GM23338 (cell line): Measurements from ENCODE around the gene PRDX6. TPM values are rescaled to one million over a fixed set of nuclear protein-coding genes. Genes with fewer than 3 reads are reported as not detected.
A peak's percentile ranks its signal among the peaks of the same experiment; 100 is the strongest.

Source experiments
- ATAC-seq: fragments of 200-7000 bp; cut with Tn5 transposase; 3 replicates; pipeline ENCODE4 v1.9.1; 2020
- DNase-seq: peaks from one replicate; pipeline ENCODE4 v3.0.0-alpha.2; 2015; ENCODE audit warnings: low spot score
- H2AFZ ChIP-seq: fragments of 200-600 bp; sonication (generic); 2 replicates; pipeline ENCODE4 v1.8.0; 2016; ENCODE audit warnings: antibody characterized with exemption, mild to moderate bottlenecking, moderate library complexity
- H3F3A ChIP-seq: fragments of 200-600 bp; sonication (generic); replicated peaks from 2 replicates; pipeline ENCODE4 v1.8.0; 2017; ENCODE audit warnings: antibody characterized with exemption, mixed run types, low read depth
- H3K27ac ChIP-seq: fragments of 200-600 bp; sonication (generic); 2 replicates; pipeline ENCODE4 v1.6.1; 2016; ENCODE audit warnings: low read depth
- H3K27me3 ChIP-seq: fragments of 200-600 bp; sonication (generic); 2 replicates; pipeline ENCODE4 v1.8.0; 2016; ENCODE audit warnings: mild to moderate bottlenecking, mixed run types, moderate library complexity; ENCODE audit not compliant: insufficient read depth
- H3K36me3 ChIP-seq: fragments of 200-600 bp; sonication (generic); 2 replicates; pipeline ENCODE4 v1.8.0; 2016; ENCODE audit warnings: mild to moderate bottlenecking; ENCODE audit not compliant: insufficient read depth
- H3K4me1 ChIP-seq: fragments of 200-600 bp; sonication (generic); 2 replicates; pipeline ENCODE4 v1.8.0; 2016; ENCODE audit warnings: mild to moderate bottlenecking, moderate library complexity; ENCODE audit not compliant: insufficient read depth
- H3K4me2 ChIP-seq: fragments of 200-600 bp; sonication (generic); 2 replicates; pipeline ENCODE4 v1.7.1; 2017; ENCODE audit warnings: mixed run types
- H3K4me3 ChIP-seq: fragments of 200-600 bp; sonication (generic); 2 replicates; pipeline ENCODE4 v1.6.1; 2016; ENCODE audit warnings: mixed run types
- H3K79me2 ChIP-seq: fragments of 200-600 bp; sonication (generic); replicated peaks from 2 replicates; pipeline ENCODE4 v1.8.0; 2017; ENCODE audit warnings: mild to moderate bottlenecking; ENCODE audit not compliant: insufficient read depth
- H3K9me2 ChIP-seq: fragments of 200-600 bp; sonication (generic); 2 replicates; pipeline ENCODE4 v1.8.0; 2017; ENCODE audit not compliant: insufficient read depth
- H4K20me1 ChIP-seq: fragments of 200-600 bp; sonication (generic); replicated peaks from 2 replicates; pipeline ENCODE4 v1.8.0; 2017; ENCODE audit warnings: mild to moderate bottlenecking; ENCODE audit not compliant: insufficient read depth
- H3K27ac Mint-ChIP-seq: 2 replicates; pipeline ENCODE4 v1.8.0; 2020; ENCODE audit warnings: inconsistent platforms, mild to moderate bottlenecking, moderate library complexity, mixed read lengths
- H3K27me3 Mint-ChIP-seq: 3 replicates; pipeline ENCODE4 v1.8.0; 2022; ENCODE audit warnings: low read depth, mild to moderate bottlenecking, moderate library complexity, mixed read lengths, inconsistent platforms; ENCODE audit not compliant: insufficient read depth, poor library complexity
- H3K36me3 Mint-ChIP-seq: 3 replicates; pipeline ENCODE4 v1.8.0; 2021; ENCODE audit warnings: low read depth, mild to moderate bottlenecking, inconsistent platforms, moderate library complexity, mixed read lengths
- H3K4me1 Mint-ChIP-seq: 3 replicates; pipeline ENCODE4 v1.8.0; 2020; ENCODE audit warnings: mild to moderate bottlenecking, inconsistent platforms, mixed read lengths
- H3K4me3 Mint-ChIP-seq: 3 replicates; pipeline ENCODE4 v1.8.0; 2021; ENCODE audit warnings: moderate library complexity, mild to moderate bottlenecking, inconsistent platforms, mixed read lengths
- H3K9me3 Mint-ChIP-seq: 3 replicates; pipeline ENCODE4 v1.8.0; 2020; ENCODE audit warnings: moderate library complexity, mild to moderate bottlenecking, inconsistent platforms, mixed read lengths
- STAT1 ChIP-seq: IDR thresholded peaks from one replicate; pipeline ENCODE4 v1.6.1; 2016; ENCODE audit warnings: antibody characterized with exemption; ENCODE audit not compliant: unreplicated experiment
- polyA plus RNA-seq: library from polyadenylated mRNA; unstranded; fragments of >200 nt; fragmentation: Nextera tagmentation; extraction: Ambion mirVana; gene quantifications from 2 replicates; pipeline ENCODE4 v1.2.1, GENCODE V29; 2016
- total RNA-seq: library from RNA; depleted of rRNA; stranded (reverse); fragments of >200 nt; shearing (Covaris generic); gene quantifications from 2 replicates; pipeline ENCODE4 v1.2.3, GENCODE V29; 2014
- TF ChIP-seq, protein P1 (sequence below), 2 experiments: fragments of 200-600 bp in 1 of 2; sonication (generic) in 1 of 2; conservative IDR thresholded peaks; 2 replicates each; pipeline versions ENCODE4 v1.5.1 to v1.6.1; 2016 to 2017; ENCODE audit warnings: antibody characterized with exemption in 2 of 2, low read depth in 2 of 2, mild to moderate bottlenecking in 2 of 2, moderate library complexity in 1 of 2
- TF ChIP-seq, protein P2 (sequence below): fragments of 250-450 bp; sonication (Bioruptor Pico); IDR thresholded peaks from 2 replicates; pipeline ENCODE4 v1.5.0; 2020; ENCODE audit warnings: mild to moderate bottlenecking, moderate library complexity

PRDX6 gene
- total and polyA plus RNA-seq, 2 experiments from 2014 or later = 516 to 746 TPM

DNA sequence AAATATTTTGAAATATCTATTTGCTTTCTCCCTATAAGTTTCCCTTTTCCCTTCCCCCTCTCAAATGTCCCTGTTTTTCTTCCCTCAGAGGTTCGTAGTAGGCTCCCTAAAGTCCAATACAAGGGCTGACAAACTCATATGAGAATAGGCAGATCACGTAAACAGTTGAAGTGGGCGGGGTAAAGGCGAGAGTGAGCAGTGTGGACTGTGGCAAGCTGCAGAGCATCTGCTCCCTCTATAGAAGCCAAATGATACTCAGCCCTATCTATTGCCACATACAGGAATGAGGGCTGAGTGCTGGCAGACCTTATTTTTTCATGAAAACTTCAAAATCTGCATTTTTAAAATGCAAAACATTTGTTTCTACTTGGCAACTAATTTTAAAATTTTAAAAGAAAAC, 26.3 kb downstream of the PRDX6 start:
- no peak for TF ChIP-seq STAT1
- TF ChIP-seq, protein P1, sequence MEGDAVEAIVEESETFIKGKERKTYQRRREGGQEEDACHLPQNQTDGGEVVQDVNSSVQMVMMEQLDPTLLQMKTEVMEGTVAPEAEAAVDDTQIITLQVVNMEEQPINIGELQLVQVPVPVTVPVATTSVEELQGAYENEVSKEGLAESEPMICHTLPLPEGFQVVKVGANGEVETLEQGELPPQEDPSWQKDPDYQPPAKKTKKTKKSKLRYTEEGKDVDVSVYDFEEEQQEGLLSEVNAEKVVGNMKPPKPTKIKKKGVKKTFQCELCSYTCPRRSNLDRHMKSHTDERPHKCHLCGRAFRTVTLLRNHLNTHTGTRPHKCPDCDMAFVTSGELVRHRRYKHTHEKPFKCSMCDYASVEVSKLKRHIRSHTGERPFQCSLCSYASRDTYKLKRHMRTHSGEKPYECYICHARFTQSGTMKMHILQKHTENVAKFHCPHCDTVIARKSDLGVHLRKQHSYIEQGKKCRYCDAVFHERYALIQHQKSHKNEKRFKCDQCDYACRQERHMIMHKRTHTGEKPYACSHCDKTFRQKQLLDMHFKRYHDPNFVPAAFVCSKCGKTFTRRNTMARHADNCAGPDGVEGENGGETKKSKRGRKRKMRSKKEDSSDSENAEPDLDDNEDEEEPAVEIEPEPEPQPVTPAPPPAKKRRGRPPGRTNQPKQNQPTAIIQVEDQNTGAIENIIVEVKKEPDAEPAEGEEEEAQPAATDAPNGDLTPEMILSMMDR (conservative IDR thresholded peaks at IDR 0.05; ENCODE audit: low read depth in 2 of 2) = 0 out of 4 replicates have a peak, but pooled peaks of 1 of the 2 experiments have one; percentile 3
- TF ChIP-seq, protein P2, sequence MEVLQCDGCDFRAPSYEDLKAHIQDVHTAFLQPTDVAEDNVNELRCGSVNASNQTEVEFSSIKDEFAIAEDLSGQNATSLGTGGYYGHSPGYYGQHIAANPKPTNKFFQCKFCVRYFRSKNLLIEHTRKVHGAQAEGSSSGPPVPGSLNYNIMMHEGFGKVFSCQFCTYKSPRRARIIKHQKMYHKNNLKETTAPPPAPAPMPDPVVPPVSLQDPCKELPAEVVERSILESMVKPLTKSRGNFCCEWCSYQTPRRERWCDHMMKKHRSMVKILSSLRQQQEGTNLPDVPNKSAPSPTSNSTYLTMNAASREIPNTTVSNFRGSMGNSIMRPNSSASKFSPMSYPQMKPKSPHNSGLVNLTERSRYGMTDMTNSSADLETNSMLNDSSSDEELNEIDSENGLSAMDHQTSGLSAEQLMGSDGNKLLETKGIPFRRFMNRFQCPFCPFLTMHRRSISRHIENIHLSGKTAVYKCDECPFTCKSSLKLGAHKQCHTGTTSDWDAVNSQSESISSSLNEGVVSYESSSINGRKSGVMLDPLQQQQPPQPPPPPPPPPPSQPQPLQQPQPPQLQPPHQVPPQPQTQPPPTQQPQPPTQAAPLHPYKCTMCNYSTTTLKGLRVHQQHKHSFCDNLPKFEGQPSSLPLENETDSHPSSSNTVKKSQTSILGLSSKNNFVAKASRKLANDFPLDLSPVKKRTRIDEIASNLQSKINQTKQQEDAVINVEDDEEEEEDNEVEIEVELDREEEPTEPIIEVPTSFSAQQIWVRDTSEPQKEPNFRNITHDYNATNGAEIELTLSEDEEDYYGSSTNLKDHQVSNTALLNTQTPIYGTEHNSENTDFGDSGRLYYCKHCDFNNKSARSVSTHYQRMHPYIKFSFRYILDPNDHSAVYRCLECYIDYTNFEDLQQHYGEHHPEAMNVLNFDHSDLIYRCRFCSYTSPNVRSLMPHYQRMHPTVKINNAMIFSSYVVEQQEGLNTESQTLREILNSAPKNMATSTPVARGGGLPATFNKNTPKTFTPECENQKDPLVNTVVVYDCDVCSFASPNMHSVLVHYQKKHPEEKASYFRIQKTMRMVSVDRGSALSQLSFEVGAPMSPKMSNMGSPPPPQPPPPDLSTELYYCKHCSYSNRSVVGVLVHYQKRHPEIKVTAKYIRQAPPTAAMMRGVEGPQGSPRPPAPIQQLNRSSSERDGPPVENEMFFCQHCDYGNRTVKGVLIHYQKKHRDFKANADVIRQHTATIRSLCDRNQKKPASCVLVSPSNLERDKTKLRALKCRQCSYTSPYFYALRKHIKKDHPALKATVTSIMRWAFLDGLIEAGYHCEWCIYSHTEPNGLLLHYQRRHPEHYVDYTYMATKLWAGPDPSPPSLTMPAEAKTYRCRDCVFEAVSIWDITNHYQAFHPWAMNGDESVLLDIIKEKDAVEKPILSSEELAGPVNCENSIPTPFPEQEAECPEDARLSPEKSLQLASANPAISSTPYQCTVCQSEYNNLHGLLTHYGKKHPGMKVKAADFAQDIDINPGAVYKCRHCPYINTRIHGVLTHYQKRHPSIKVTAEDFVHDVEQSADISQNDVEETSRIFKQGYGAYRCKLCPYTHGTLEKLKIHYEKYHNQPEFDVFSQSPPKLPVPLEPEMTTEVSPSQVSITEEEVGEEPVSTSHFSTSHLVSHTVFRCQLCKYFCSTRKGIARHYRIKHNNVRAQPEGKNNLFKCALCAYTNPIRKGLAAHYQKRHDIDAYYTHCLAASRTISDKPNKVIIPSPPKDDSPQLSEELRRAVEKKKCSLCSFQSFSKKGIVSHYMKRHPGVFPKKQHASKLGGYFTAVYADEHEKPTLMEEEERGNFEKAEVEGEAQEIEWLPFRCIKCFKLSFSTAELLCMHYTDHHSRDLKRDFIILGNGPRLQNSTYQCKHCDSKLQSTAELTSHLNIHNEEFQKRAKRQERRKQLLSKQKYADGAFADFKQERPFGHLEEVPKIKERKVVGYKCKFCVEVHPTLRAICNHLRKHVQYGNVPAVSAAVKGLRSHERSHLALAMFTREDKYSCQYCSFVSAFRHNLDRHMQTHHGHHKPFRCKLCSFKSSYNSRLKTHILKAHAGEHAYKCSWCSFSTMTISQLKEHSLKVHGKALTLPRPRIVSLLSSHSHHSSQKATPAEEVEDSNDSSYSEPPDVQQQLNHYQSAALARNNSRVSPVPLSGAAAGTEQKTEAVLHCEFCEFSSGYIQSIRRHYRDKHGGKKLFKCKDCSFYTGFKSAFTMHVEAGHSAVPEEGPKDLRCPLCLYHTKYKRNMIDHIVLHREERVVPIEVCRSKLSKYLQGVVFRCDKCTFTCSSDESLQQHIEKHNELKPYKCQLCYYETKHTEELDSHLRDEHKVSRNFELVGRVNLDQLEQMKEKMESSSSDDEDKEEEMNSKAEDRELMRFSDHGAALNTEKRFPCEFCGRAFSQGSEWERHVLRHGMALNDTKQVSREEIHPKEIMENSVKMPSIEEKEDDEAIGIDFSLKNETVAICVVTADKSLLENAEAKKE (CRISPR knock-in tag) = no peak
- peak overlapping the region; percentile 70; the same call in 1 of the 2 replicates for H2AFZ ChIP-seq

More for the DNA sequence above, 26.3 kb downstream of the PRDX6 start:
- Histone ChIP-seq H3K9me2 (no peaks in the 10 kb centered on the region), H3K36me3 (peaks cover 3% of the 10 kb centered on the region; the same call in 1 of the 2 replicates), H3K27me3 (no peaks in the 10 kb centered on the region), H3F3A (no peaks in the 10 kb centered on the region), H3K79me2 (no peaks in the 10 kb centered on the region), H3K4me3 (no peak overlapping the region), H3K4me1 (peaks cover 14% of the 10 kb centered on the region), H3K27ac (no peak overlapping the region), H3K4me2 (no peak overlapping the region), H4K20me1 (no peaks in the 10 kb centered on the region)
- peaks cover 2% of the 10 kb centered on the region for H3K27me3 Mint-ChIP-seq
- peaks cover 8% of the 10 kb centered on the region; the same call in 2 of the 3 replicates for H3K36me3 Mint-ChIP-seq
- ATAC-seq (peak; percentile 56), DNase-seq (no peak)
- H3K27ac Mint-ChIP-seq = no peak overlapping the region
- H3K4me3 Mint-ChIP-seq = no peak overlapping the region
- peaks cover 21% of the 10 kb centered on the region for H3K4me1 Mint-ChIP-seq
- H3K9me3 Mint-ChIP-seq = peaks cover 8% of the 10 kb centered on the region; the same call in 1 of the 3 replicates
